Keratinocyte (primary cell): ENCODE results near the gene APLP2. TPM values are rescaled to one million over a fixed set of nuclear protein-coding genes. Genes with fewer than 3 reads are reported as not detected.

Source experiments
- DNase-seq: peaks from one replicate; pipeline ENCODE4 v3.0.0-alpha.2; 2011; ENCODE audit warnings: low read depth, missing footprints, low spot score
- FAIRE-seq: peaks from 2 replicates; lab custom pipeline; 2011; peaks lifted over from hg19 to GRCh38; lab: Jason Lieb, UNC
- H2AFZ ChIP-seq: 2 replicates; pipeline ENCODE4 v1.6.0; 2012; ENCODE audit warnings: low read length, control low read depth, inconsistent platforms; ENCODE audit not compliant: control insufficient read depth
- H3K27ac ChIP-seq: 2 replicates; pipeline ENCODE4 v1.5.1; 2011; ENCODE audit warnings: low read length; ENCODE audit not compliant: control insufficient read depth, insufficient read depth
- H3K27me3 ChIP-seq: 3 replicates; pipeline ENCODE4 v1.6.0; 2011; ENCODE audit warnings: low read length; ENCODE audit not compliant: control insufficient read depth, insufficient read depth; ENCODE audit errors: extremely low read depth
- H3K36me3 ChIP-seq, 2 experiments: 2 replicates in 1 of 2; 3 replicates in 1 of 2; pipeline ENCODE4 v1.5.1; 2011; ENCODE audit warnings: low read length in 2 of 2, mild to moderate bottlenecking in 1 of 2; ENCODE audit not compliant: control insufficient read depth in 2 of 2, insufficient read depth in 2 of 2; ENCODE audit errors: extremely low read depth in 1 of 2
- H3K4me1 ChIP-seq: 3 replicates; pipeline ENCODE4 v1.5.1; 2011; ENCODE audit warnings: low read length; ENCODE audit not compliant: control insufficient read depth, insufficient read depth; ENCODE audit errors: extremely low read depth
- H3K4me2 ChIP-seq: 3 replicates; pipeline ENCODE4 v1.6.0; 2011; ENCODE audit warnings: low read depth, low read length; ENCODE audit not compliant: control insufficient read depth, insufficient read depth; ENCODE audit errors: extremely low read depth
- H3K4me3 ChIP-seq, 3 experiments: fragments of 200-600 bp in 1 of 3; sonication (generic) in 1 of 3; 2 replicates in 2 of 3; 3 replicates in 1 of 3; pipeline ENCODE4 v1.5.1; 2011 to 2016; ENCODE audit warnings: low read length in 3 of 3, mild to moderate bottlenecking in 3 of 3, control low read depth in 2 of 3, inconsistent platforms in 1 of 3, low read depth in 1 of 3, mixed read lengths in 1 of 3, mixed run types in 1 of 3, moderate library complexity in 1 of 3; ENCODE audit not compliant: control insufficient read depth in 2 of 3, insufficient read depth in 2 of 3; ENCODE audit errors: extremely low read depth in 1 of 3
- H3K79me2 ChIP-seq: 2 replicates; pipeline ENCODE4 v1.6.0; 2012; ENCODE audit warnings: low read length; ENCODE audit not compliant: control insufficient read depth, insufficient read depth
- H3K9ac ChIP-seq: 3 replicates; pipeline ENCODE4 v1.6.0; 2011; ENCODE audit warnings: low read length; ENCODE audit not compliant: control insufficient read depth, insufficient read depth; ENCODE audit errors: extremely low read depth
- H3K9me1 ChIP-seq: 3 replicates; pipeline ENCODE4 v1.6.0; 2011; ENCODE audit warnings: low read length; ENCODE audit not compliant: control insufficient read depth, insufficient read depth; ENCODE audit errors: extremely low read depth
- H3K9me3 ChIP-seq: 2 replicates; pipeline ENCODE4 v1.5.1; 2012; ENCODE audit warnings: low read depth, low read length; ENCODE audit not compliant: control insufficient read depth
- H4K20me1 ChIP-seq: 3 replicates; pipeline ENCODE4 v1.6.0; 2011; ENCODE audit warnings: low read length; ENCODE audit not compliant: control insufficient read depth, insufficient read depth; ENCODE audit errors: extremely low read depth
- CTCF ChIP-seq, 3 experiments: IDR thresholded peaks in 1 of 3; conservative IDR thresholded peaks in 1 of 3; optimal IDR thresholded peaks in 1 of 3; 2 replicates in 2 of 3; 3 replicates in 1 of 3; pipeline versions ENCODE3 to v1.5.1; 2011; ENCODE audit warnings: low read length in 3 of 3, mild to moderate bottlenecking in 3 of 3, moderate library complexity in 2 of 3, control low read depth in 1 of 3, inconsistent platforms in 1 of 3; ENCODE audit not compliant: insufficient read depth in 2 of 3; ENCODE audit errors: extremely low read depth in 1 of 3
- EZH2 ChIP-seq: IDR thresholded peaks from one replicate; pipeline ENCODE4 v1.6.1; 2012; ENCODE audit warnings: inconsistent platforms, mild to moderate bottlenecking, low read length, moderate library complexity
- dilution Hi-C: fragments of 300-500 bp; cut with MboI; formaldehyde crosslinking; loops from one replicate; pipeline ENCODE4 v1.7.0; 2020; ENCODE audit warnings: low sequenced_read_pairs; ENCODE audit not compliant: extremely low pct_ligation_motif_present
- polyA plus RNA-seq, 5 experiments: library from polyadenylated mRNA; depleted of rRNA in 3 of 5; stranded (reverse) in 3 of 5; stranded (forward) in 1 of 5; unstranded in 1 of 5; fragments of >200 nt; gene quantifications; 1 replicate in 1 of 5; 2 replicates in 3 of 5; 3 replicates in 1 of 5; pipeline versions ENCODE4 v1.2.1 to v1.2.3, GENCODE V29; 2011 to 2012; ENCODE audit warnings: missing spikeins in 2 of 5, low read depth in 1 of 5, low replicate concordance in 1 of 5

APLP2 gene
- polyA plus RNA-seq, 1 donor (not counting 4 experiments of a cell fraction or from before 2014, with no cell fraction given): 531 TPM

- no peak for TF ChIP-seq EZH2
- no peak for TF ChIP-seq CTCF (optimal IDR thresholded peaks at IDR 0.05 in 1 of 3, IDR thresholded peaks at IDR 0.05 in 1 of 3, conservative IDR thresholded peaks at IDR 0.05 in 1 of 3; ENCODE audit: extremely low read depth in 1 of 3, insufficient read depth in 2 of 3, low read length in 3 of 3)
- Histone ChIP-seq H3K4me3 (no peak overlapping the region), H4K20me1 (no peaks in the 10 kb centered on the region), H3K9me3 (no peaks in the 10 kb centered on the region), H3K9me1 (no peaks in the 10 kb centered on the region), H2AFZ (no peak overlapping the region), H3K27me3 (no peaks in the 10 kb centered on the region), H3K4me2 (no peak overlapping the region), H3K79me2 (no peaks in the 10 kb centered on the region), H3K4me1 (peaks cover 8% of the 10 kb centered on the region), H3K9ac (no peak overlapping the region), H3K27ac (no peak overlapping the region), H3K36me3 (no peaks in the 10 kb centered on the region)
- dilution Hi-C loops: no loop called here
- DNase-seq (no peak), FAIRE-seq (no peak)
Measured at GRCh38 chr11:130051082-130051481, 18.6 kb upstream of the APLP2 start.

GRCh38 chr11:130052567-130052966 is 17.1 kb upstream of the APLP2 start:
- H3K9me1 ChIP-seq: no peaks in the 10 kb centered on the region
- FAIRE-seq: no peak

More at GRCh38 chr11:130052567-130052966, 17.1 kb upstream of the APLP2 start:
- Histone ChIP-seq H3K79me2 (no peaks in the 10 kb centered on the region), H3K9ac (no peak overlapping the region), H3K9me3 (no peaks in the 10 kb centered on the region), H3K4me3 (no peak overlapping the region), H3K27me3 (no peaks in the 10 kb centered on the region), H4K20me1 (no peaks in the 10 kb centered on the region), H3K36me3 (no peaks in the 10 kb centered on the region), H3K4me1 (peaks cover 8% of the 10 kb centered on the region), H3K4me2 (no peak overlapping the region), H3K27ac (no peak overlapping the region), H2AFZ (no peak overlapping the region)
- no peak for TF ChIP-seq EZH2
- no peak for TF ChIP-seq CTCF (optimal IDR thresholded peaks at IDR 0.05 in 1 of 3, IDR thresholded peaks at IDR 0.05 in 1 of 3, conservative IDR thresholded peaks at IDR 0.05 in 1 of 3; ENCODE audit: extremely low read depth in 1 of 3, insufficient read depth in 2 of 3, low read length in 3 of 3)
- dilution Hi-C loops: no loop called here
- DNase-seq: no peak
